Fibroblast of villous mesenchyme (primary cell): ENCODE data around the gene KDM4B. TPM values are rescaled to one million over a fixed set of nuclear protein-coding genes. Genes with fewer than 3 reads are reported as not detected.
A peak's percentile ranks its signal among the peaks of the same experiment; 100 is the strongest.

Experiments
- DNase-seq: peaks from one replicate; pipeline ENCODE4 v3.0.0-alpha.2; 2010; ENCODE audit warnings: low read depth
- H3K4me3 ChIP-seq: 2 replicates; pipeline ENCODE4 v1.5.1; 2011; ENCODE audit warnings: low read depth, mild to moderate bottlenecking, low read length
- CTCF ChIP-seq: IDR thresholded peaks from 2 replicates; pipeline ENCODE4 v1.5.1; 2012; ENCODE audit warnings: low read depth, mild to moderate bottlenecking, low read length; ENCODE audit not compliant: insufficient read depth
- total RNA-seq: library from RNA; depleted of rRNA; stranded (reverse); fragments of >200 nt; gene quantifications from 2 replicates; pipeline ENCODE4 v1.2.3, GENCODE V29; 2012

KDM4B gene
- total RNA-seq, 1 donor: 17.7 TPM

GRCh38 chr19:5031231-5032100 is 62.6 kb downstream of the KDM4B start:
- TF ChIP-seq CTCF: peak; percentile 93

GRCh38 chr19:5032101-5032967 is 63.4 kb downstream of the KDM4B start:
- TF ChIP-seq CTCF: no peak
- H3K4me3 ChIP-seq: no peak overlapping the region
- DNase-seq: no peak

More at GRCh38 chr19:5031231-5032100, 62.6 kb downstream of the KDM4B start:
- DNase-seq: peak; percentile 74
- no peak overlapping the region for H3K4me3 ChIP-seq

GRCh38 chr19:5035105-5035761 is 66.3 kb downstream of the KDM4B start:
- no peak for TF ChIP-seq CTCF
- DNase-seq: no peak
- no peak overlapping the region for H3K4me3 ChIP-seq

GRCh38 chr19:5035793-5036697 is 67.1 kb downstream of the KDM4B start:
- H3K4me3 ChIP-seq: no peak overlapping the region
- no peak for DNase-seq
- no peak for TF ChIP-seq CTCF

- no peak overlapping the region for H3K4me3 ChIP-seq
- peak; percentile 51 for DNase-seq
- no peak for TF ChIP-seq CTCF
These were observed 68.0 kb downstream of the KDM4B start for GRCh38 chr19:5036698-5037563.
